GOT3 (cell line): ENCODE data around the gene C16orf54.
"Not testable (repeated sequence)": the region's sequence is repeated elsewhere in the genome, so short reads cannot be mapped to it uniquely, and the experiment has no call there.

Experiments used
- DNase-seq: peaks from one replicate; lab custom pipeline; 2025; ENCODE audit warnings: mixed read lengths; lab: John Stamatoyannopoulos, UW

The C16orf54 gene

DNA sequence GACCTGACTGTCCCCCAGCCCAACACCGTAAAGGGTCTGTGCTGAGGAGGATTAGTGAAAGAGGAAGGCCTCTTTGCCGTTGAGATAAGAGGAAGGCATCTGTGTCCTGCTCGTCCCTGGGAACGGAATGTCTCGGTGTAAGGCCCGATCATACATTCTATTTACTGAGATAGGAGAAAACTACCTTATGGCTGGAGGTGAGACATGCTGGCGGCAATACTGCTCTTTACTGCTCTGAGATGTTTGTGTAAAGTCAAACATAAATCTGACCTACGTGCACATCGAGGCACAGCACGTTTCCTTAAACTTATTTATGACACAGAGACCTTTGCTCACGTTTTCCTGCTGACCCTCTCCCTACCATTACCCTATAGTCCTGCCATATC lies 5.2 kb downstream of the C16orf54 start:
- DNase-seq, result not testable (repeated sequence)

DNA sequence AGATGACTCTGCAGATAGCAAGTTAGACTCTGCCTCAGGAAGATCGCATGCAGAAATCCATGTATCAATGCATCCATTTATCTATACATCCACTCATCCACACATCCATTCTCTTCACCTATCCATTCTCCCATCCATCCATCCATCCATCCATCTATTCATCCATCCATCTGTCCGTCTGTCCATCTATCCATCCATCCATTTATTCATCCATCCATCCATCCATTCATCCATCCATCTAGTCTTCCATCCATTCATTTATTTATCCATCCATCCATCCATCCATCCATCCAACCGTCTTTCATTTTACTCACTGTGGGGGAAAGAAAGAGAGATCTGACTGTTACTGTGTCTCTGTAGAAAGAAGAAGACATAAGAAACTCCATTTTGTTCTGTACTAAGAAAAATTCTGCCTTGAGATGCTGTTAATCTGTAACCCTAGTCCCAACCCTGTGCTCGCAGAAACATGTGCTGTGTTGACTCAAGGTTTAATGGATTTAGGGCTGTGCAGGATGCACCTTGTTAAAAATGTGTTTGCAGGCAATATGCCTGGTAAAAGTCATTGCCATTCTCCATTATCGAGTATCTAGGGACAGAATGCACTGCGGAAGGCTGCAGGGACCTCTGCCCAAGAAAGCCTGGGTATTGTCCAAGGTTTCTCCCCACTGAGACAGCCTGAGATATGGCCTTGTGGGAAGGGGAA lies 5.7 kb downstream of the C16orf54 start:
- DNase-seq, result not testable (repeated sequence)

DNA sequence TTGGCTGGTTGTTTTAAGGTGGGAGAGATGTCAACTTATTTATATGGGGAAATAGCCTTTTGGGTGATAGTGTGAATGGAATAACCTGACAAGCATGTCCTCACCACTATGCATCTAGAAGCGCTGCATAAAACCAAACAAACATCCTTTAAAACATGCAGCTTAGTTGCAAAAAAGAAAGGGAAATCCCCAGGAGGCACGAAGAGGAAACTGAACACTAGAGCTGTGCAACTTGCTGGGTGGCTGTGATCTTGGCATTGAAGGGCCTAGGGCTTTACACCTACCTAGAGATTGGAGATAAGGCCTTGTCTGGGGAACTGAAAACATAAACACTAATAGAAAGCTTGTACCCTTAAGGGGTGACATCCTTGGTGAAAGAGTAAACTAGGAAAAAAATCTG lies 7.3 kb downstream of the C16orf54 start:
- no peak for DNase-seq

DNA sequence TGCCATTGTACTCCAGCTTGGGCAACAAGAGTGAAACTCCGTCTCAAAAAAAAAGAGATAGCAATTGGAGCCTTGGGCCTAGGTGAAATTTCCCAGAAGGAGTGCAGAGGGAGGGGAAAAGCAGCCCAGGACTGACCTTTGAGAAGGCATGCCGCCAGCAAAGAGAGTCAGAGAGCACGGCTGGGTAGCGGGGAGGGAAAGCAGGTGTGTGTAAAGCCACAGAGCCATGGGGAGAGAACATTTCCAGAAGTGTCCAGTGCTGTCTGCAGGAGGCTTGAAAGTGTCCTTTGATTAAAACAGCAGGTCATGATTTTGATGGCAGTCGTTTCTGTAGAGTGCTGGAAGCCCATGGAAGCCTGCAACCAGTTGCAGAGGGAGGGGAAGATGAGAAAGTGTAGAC lies 8.1 kb downstream of the C16orf54 start:
- DNase-seq, result no peak

DNA sequence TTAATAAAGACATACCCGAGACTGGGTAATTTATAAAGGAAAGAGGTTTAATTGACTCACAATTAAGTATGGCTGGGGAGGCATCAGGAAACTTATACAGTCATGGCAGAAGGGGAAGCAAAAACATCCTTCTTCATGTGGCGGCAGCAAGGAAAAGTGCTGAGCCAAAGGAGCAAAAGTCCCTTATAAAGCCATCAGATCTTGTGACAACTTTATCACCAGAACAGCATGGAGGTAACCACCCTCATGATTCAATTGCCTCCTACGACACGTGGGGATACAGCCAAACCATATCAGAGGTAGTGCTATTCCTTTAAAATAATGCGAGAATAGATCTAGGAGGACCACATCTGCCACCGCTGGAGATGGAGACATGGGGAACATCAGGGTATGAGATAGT lies 9.0 kb downstream of the C16orf54 start:
- no peak for DNase-seq

DNA sequence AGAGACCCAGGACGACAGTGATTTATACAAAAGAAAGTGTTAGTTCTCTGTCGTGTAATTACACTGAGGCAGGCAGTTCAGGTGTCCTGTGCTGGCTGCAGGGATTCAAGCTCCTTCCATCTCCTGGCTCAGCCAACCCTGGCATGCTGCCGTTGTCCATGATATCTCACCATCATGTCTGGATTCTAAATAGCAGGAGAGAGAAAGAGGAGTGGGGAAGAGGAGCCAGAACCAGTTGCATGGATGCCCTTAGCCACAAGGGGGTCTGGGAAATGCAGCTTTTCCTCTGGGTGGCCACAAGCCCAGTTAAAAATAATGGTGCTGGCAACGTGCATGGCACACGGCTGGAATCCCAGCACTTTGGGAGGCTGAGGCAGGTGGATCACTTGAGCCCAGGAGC lies 9.7 kb downstream of the C16orf54 start:
- DNase-seq, result no peak

DNA sequence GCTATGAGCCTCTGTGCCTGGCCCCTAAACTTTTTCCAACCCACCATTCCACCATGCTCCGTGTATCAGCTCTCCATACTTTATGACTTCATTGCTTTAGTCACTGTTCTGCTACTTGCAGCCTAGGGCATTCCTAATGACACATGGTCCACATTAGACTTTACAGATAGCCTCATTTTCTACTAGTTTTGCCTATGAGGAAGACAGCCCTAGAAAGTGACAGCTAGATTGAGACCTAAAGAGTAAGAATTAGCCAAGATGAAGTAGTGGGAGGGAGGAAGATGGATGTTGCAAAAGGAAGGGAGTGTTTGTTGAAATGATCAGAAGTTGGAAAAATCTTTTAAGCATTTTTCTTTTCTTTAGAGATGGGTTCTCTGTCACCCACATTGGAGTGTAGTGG lies 11.0 kb downstream of the C16orf54 start:
- DNase-seq, result no peak

DNA sequence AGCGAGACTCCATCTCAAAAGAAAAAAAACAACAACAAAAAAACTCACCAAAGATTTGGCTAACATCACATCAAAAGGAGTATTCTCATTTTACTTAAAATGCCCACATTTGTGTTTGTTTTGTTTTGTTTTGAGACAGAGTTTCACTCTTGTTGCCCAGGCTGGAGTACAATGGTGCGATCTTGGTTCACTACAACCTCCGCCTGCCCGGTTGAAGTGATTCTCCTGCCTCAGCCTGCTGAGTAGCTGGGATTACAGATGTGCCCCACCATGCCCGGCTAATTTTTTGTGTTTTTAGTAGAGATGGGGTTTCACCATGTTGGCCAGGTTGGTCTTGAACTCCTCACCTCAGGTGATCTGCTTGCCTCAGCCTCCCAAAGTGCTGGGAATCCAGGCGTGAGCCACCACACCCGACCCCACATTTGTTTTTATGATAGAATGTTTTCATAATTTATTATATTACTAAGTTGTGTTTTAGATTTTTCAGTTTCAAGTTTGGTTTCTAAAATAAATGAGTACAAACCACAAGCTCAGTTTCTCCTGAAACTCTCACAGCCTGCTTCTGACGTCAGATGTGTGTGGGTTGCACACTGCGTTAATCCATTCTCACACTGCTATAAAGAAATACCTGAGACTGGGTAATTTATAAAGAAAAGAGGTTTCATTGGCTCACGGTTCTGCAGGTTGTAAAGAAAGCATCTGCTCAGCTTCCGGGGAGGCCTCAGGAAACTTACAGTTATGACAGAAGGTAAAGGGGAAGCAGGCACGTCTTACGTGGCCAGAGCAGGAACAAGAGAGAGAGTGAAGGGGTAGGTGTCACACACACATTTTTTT lies 13.8 kb downstream of the C16orf54 start:
- DNase-seq, result not testable (repeated sequence)

DNA sequence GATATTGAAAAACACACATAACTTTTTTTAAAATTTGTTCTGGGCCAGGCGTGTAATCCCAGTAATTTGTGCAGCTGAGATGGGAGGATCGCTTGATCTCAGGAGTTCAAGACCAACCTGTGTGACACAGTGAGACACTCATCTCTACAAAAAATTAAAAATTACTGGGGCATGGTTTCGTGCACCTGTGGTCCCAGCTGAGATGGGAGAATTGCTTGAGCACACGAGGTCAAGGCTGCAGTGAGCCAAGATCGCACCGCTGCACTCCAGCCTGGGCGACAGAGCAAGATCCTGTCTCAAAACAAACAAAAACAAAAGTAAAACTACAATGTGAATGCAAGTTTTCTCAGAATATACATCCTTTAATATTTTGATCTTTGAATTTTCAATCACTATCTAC lies 15.1 kb downstream of the C16orf54 start:
- no peak for DNase-seq

DNA sequence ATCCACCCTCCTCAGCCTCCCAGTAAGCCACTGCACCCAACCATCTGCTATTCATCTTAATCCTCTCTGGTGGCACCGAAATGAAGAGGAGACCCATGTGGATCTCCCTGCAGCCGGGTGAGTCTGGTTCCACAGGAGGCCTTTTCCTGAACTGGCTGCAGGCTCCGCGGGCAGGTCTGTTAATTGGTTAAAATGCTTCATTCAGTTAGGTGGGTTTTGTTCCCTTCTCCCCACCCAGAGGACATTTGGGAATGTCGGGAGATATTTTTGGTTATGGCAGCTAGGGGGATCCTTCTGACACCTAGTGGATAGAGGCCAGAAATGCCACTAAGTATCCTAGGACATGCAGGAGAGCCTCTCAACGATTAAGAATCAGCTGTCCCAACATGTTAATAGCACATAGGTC lies 16.7 kb downstream of the C16orf54 start:
- DNase-seq, result no peak

DNA sequence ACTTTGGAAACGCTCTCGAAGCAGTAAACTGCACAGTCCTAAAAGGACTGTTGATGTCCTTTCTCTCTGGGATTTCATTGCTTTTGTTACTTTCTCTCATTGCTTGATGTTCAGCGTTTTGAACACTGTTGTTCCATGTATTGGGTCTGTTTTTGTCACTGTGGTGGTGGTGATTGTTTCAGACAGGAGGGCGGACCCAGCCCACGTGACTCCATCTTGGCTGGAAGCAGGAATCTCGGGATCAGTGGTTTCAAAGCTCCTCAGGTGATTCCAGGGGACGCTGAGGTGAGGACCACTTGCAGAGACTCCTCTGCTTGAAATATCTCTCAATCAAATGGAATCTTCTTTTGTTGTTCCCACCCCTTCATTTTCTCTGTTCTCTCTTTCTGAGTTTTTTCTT lies 18.3 kb downstream of the C16orf54 start:
- DNase-seq, result no peak

DNA sequence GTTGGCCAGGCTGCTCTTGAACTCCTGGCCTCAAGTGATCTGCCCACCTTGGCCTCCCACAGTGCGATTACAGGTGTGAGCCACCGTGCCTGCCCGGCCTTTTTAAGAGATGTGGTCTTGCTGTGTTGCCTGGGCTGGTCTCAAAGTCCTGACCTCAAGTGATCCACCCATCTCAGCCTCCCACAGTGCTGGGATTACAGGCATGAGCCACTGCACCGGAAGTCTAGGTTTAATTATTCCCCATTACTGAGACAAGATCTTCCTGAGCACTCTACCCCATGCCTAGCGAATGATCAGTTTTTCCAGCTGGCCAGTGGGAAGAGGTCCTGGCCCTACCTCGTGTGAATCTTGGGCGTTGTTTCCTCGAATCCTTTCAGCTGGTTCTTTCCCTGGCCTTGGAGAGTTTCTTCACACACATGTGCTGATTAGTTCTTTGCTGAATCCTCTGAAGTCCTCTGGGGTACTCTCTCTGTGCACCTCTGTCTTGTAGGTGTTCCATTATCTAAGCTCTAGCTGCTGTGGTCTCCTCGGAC lies 18.9 kb downstream of the C16orf54 start:
- DNase-seq, result no peak

DNA sequence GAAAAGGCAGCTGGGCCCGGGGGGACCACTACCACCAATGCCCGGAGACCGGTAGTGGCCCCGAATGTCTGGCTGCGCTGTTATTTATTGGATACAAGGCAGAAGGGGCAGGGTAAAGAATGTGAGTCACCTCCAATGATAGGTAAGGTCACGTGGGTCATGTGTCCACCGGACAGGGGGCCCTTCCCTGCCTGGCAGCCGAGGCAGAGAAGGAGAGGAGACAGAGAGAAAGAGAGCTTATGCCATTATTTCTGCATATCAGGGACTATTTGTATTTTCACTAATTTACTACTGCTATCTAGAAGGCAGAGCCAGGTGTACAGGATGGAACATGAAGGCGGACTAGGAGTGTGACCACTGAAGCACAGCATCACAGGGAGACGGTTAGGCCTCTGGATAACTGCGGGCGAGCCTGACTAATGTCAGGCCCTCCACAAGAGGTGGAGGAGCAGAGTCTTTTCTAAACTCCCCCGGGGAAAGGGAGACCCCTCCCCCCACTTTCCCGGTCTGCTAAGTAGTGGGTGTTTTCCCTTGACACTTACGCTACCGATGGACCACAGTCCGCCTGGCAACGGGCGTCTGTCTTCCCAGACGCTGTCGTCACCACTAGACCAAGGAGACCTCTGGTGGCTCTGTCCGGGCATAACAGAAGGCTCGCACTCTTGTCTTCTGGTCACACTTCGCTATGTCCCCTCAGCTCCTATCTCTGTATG lies 24.5 kb downstream of the C16orf54 start:
- not testable (repeated sequence) for DNase-seq

DNA sequence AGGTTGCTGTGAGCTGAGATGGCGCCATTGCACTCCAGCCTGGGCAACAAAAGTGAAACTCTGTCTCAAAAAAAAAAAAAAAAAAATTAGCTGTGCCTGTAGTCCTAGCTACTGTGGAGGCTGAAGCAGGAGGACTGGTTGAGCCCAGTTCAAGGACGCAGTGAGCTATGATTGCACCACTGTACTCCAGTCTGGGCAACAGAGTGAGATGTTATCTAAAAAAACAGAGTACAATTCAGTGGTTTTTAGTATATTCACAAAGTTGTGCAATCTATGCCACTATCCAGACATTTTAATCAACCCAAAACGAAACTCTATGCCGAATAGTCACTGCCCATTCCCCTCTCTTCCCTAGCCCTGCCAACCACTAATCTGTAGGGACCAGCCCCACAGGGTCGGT lies 25.1 kb downstream of the C16orf54 start:
- DNase-seq, result no peak

DNA sequence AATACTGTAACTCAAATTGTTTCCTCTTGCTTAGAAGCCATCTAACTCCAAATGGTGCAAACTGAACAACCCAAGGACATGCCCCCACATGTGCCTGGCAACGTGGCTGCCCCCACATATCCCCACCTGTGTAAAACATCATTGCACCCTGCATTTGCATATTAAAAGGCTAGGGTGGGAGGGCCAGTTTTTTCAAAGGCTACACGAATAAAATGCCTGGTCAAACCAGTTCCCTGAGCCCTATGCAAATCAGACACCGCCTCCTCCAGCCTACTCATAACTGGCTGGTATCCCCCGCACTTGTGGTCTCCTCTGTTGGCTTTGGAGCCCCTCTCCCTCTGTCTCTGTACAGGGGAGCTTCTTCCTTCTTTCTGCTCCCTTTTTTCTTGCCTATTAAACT lies 26.7 kb downstream of the C16orf54 start:
- DNase-seq, result no peak

DNA sequence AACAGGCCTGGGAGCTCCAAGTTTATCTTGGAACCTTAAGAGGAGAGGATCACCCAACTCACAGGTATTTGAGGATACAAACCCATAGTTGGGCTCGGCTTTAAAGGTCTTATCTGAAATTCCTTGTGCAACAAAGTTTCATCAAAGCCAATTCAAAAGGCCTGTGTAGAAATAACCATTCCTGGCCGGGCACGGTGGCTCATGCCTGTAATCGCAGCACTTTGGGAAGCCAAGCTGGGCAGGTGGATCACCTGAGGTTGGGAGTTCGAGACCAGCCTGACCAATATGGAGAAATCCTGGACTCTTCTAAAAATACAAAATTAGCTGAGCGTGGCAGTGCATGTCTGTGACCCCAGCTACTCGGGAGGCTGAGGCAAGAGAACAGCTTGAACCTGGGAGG lies 28.7 kb downstream of the C16orf54 start:
- DNase-seq, result no peak

DNA sequence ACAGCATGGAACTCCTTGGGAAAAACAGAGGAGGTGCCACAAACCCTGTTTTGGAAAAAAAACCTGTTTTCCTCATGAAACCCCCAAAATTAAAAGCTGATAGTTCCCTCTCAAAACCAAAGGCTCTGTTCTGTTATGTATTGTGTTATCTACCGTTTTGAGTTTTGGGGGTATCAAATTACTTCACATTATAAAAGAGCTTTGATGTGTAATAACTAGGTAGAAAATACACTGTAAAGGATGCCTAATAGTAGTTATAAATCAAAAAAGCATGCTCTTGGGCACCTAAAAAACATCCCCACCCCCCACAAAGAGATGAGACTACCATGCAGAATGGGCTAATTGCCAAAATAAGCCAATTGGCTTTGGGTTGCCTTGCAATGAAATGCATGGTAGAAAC lies 30.8 kb downstream of the C16orf54 start:
- DNase-seq, result no peak

DNA sequence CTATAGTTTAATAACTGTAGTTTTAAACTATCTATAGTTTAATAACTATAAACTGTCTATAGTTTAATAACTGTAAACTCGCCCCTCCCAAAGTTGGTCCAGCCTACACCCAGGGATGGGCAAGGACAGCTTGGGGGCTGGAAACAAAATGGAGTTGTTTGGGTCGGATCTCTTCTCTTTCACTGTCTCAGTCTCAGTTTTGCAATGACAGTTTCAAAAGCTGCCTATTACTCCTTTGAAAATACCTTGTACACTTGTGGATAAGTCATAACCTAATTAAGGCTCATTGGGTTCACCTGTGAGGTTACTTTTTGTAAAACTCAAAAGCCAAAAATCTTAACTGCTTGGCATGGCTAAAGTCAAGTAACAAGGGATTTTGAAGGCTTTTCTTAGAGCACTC lies 31.4 kb downstream of the C16orf54 start:
- no peak for DNase-seq

DNA sequence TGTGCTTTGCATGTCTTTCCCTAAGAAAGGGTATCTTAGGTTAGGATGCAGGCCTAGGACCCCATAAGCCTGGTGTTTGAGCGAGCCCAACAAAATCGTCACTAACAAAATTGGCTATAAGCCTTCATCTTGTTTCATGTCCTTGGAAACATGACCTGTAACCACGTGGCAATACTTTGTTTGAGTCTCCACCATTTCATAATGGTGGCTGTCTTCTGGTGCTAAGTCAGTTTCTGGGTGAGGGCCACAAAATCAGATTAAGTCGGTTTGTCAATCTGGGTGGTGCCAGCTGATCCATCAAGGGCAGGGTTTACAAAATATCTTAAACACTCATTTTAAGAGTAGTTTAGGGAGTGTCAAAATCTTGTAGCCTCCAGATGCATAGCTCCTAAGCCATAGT lies 33.0 kb downstream of the C16orf54 start:
- no peak for DNase-seq

DNA sequence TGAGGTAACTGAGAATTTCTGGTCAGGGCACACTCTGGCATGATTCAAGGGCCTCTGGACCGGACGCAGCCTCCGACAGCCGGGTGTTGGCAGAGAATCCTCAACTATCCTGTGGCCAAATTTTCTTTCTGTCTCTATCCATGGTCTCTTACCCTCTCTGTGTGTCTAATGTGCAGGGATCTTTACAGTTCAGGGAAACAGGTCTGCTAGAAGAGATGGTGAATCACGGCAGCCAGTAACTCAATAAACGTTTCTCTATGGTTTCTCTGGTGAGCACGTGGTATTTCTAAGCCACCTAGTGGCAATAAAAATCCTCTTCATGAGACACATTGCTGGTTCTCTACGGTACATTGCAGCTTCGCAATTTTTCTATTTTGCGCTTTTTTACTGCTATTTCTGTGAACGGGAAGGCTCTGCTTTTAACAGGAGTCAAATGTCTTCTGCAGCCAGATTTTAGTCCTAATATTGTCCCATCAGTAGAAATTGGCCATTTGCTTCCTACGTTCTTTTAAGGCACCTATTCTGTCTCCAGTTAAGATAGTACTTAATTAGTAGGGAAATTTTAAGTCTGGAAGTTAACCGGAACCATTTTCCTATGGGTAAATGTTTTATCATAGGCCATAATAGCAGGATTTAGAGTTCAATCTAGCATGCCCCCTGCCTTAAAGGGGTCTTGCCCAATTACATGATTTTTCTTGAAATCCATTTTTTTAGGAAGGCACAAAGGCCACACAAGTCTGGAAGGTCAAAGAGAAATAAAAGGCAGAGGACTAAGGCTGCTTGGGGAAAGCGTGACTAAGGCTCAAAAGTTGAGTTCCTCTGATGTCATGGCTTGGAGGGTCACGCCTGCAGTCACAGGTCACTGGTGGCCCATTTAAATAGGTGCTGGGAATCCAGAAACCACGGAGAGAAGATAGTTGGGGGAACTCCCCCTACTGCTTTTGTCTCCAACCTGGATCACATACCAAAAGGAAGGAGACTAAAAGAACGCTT lies 35.3 kb downstream of the C16orf54 start:
- DNase-seq, result no peak

DNA sequence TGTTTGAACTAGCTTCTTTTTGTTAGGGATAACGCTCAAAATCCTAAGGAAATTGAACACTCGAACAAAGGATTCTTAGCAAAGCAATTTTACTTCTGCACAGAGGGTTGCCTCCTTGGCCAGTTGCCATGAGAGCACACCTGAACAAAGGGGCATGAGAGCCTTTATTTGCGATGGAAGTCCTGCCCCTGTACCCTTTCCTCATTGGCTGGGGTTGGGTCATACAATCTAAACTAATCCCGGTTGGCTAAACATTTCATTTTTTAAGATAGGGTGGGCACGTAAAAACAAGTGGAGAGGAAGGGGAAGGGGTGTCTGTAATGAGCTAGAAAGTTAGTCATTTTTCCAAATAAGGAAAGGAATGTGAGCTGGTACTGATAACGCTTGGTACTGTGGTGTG lies 36.1 kb downstream of the C16orf54 start:
- not testable (repeated sequence) for DNase-seq
